Liver (tissue), 9 donors: Measurements from ENCODE around the gene REPS2. TPM values are rescaled to one million over a fixed set of nuclear protein-coding genes. Genes with fewer than 3 reads are reported as not detected.

Experiments used
- DNase-seq: peaks from one replicate; pipeline ENCODE4 v3.0.0-alpha.2; 2017; ENCODE audit warnings: low spot score
- H3K27ac ChIP-seq, 2 donors: one replicate each; pipeline ENCODE4 v1.7.0; 2013; ENCODE audit warnings: inconsistent platforms in 2 of 2, low read length in 2 of 2, control low read depth in 1 of 2, low read depth in 1 of 2, mild to moderate bottlenecking in 1 of 2
- H3K27me3 ChIP-seq, 4 donors: one replicate each; pipeline versions ENCODE4 v1.6.1 to v1.7.0; 2013; ENCODE audit warnings: low read length in 3 of 4, inconsistent platforms in 1 of 4, mild to moderate bottlenecking in 1 of 4, moderate library complexity in 1 of 4; ENCODE audit not compliant: control insufficient read depth in 4 of 4, insufficient read depth in 4 of 4
- H3K36me3 ChIP-seq, 4 donors: one replicate each; pipeline versions ENCODE4 v1.6.1 to v1.7.0; 2013; ENCODE audit warnings: low read length in 3 of 4, mild to moderate bottlenecking in 3 of 4, low read depth in 1 of 4, moderate library complexity in 1 of 4; ENCODE audit not compliant: control insufficient read depth in 4 of 4, insufficient read depth in 3 of 4
- H3K4me1 ChIP-seq, 4 donors: one replicate each; pipeline versions ENCODE4 v1.6.1 to v1.7.0; 2013; ENCODE audit warnings: low read length in 3 of 4, mild to moderate bottlenecking in 3 of 4, moderate library complexity in 1 of 4; ENCODE audit not compliant: control insufficient read depth in 4 of 4, insufficient read depth in 4 of 4
- H3K4me3 ChIP-seq, 3 donors: one replicate each; pipeline versions ENCODE4 v1.6.1 to v1.7.0; 2013; ENCODE audit warnings: low read length in 3 of 3, control low read depth in 1 of 3, low read depth in 1 of 3, mild to moderate bottlenecking in 1 of 3
- H3K9ac ChIP-seq, 2 donors: one replicate each; pipeline ENCODE4 v1.7.0; 2013; ENCODE audit warnings: low read length in 2 of 2, mild to moderate bottlenecking in 2 of 2, moderate library complexity in 2 of 2, control low read depth in 1 of 2, low read depth in 1 of 2
- H3K9me3 ChIP-seq, 4 donors: one replicate each; pipeline versions ENCODE4 v1.6.1 to v1.7.0; 2013; ENCODE audit warnings: low read length in 3 of 4; ENCODE audit not compliant: control insufficient read depth in 4 of 4
- ATF3 ChIP-seq: IDR thresholded peaks from 2 replicates; pipeline ENCODE4 v1.6.1; 2016; ENCODE audit warnings: antibody characterized with exemption
- CTCF ChIP-seq: fragments of 150-350 bp; IDR thresholded peaks from 2 replicates; pipeline ENCODE4 v1.5.1; 2017; ENCODE audit warnings: improper control_type of control experiment, low read depth, low read length; ENCODE audit not compliant: missing input control
- EGR1 ChIP-seq, 2 donors: IDR thresholded peaks; 2 replicates each; pipeline ENCODE4 v1.6.1; 2016 to 2018; ENCODE audit warnings: antibody characterized with exemption in 2 of 2, low read depth in 2 of 2
- FOXA2 ChIP-seq: IDR thresholded peaks from 2 replicates; pipeline ENCODE4 v1.6.1; 2016; ENCODE audit warnings: antibody characterized with exemption
- GABPA ChIP-seq, 2 donors: IDR thresholded peaks in 1 of 2; conservative IDR thresholded peaks in 1 of 2; 2 replicates each; pipeline ENCODE4 v1.6.1; 2016; ENCODE audit warnings: antibody characterized with exemption in 2 of 2, mild to moderate bottlenecking in 1 of 2, moderate library complexity in 1 of 2
- HNF4A ChIP-seq, 2 donors: conservative IDR thresholded peaks; 2 replicates each; pipeline ENCODE4 v1.6.1; 2016; ENCODE audit warnings: antibody characterized with exemption in 2 of 2, mild to moderate bottlenecking in 2 of 2
- HNF4G ChIP-seq: IDR thresholded peaks from 2 replicates; pipeline ENCODE4 v1.6.1; 2016; ENCODE audit warnings: antibody characterized with exemption
- MAX ChIP-seq: IDR thresholded peaks from 2 replicates; pipeline ENCODE4 v1.6.1; 2016; ENCODE audit warnings: antibody characterized with exemption
- RAD21 ChIP-seq, 2 donors: IDR thresholded peaks; 2 replicates each; pipeline ENCODE4 v1.6.1; 2016; ENCODE audit warnings: antibody characterized with exemption in 2 of 2, mild to moderate bottlenecking in 2 of 2
- REST ChIP-seq: IDR thresholded peaks from 2 replicates; pipeline ENCODE4 v1.6.1; 2016; ENCODE audit warnings: antibody characterized with exemption, mild to moderate bottlenecking
- RXRA ChIP-seq, 2 donors: IDR thresholded peaks; 2 replicates each; pipeline ENCODE4 v1.6.1; 2017 to 2018; ENCODE audit warnings: antibody characterized with exemption in 2 of 2, mild to moderate bottlenecking in 1 of 2
- SP1 ChIP-seq: IDR thresholded peaks from 2 replicates; pipeline ENCODE4 v1.6.1; 2018; ENCODE audit warnings: antibody characterized with exemption, mild to moderate bottlenecking
- TAF1 ChIP-seq: conservative IDR thresholded peaks from 2 replicates; pipeline ENCODE4 v1.6.1; 2016; ENCODE audit warnings: antibody characterized with exemption, mild to moderate bottlenecking
- YY1 ChIP-seq: IDR thresholded peaks from 2 replicates; pipeline ENCODE4 v1.6.1; 2016; ENCODE audit warnings: antibody characterized with exemption, mild to moderate bottlenecking
- WGBS: extraction: QIAGEN DNeasy Blood & Tissue Kit; methylation state at CpG from one replicate; pipeline ENCODE4 v1.1.7; 2013; 5-methylcytosine and 5-hydroxymethylcytosine counted together
- polyA plus RNA-seq, 2 donors: library from polyadenylated mRNA; stranded (reverse) in 1 of 2; unstranded in 1 of 2; fragments of 200-250 nt in 1 of 2; fragments of >200 nt in 1 of 2; fragmentation: Nextera tagmentation in 1 of 2; extraction: Ambion mirVana in 1 of 2; gene quantifications; one replicate each; pipeline versions ENCODE4 v1.2.1 to v1.2.3, GENCODE V29; 2013 to 2015
- total RNA-seq, 2 donors: library from RNA; depleted of rRNA; stranded (reverse); fragments of >200 nt; gene quantifications; one replicate each; pipeline ENCODE4 v1.2.3, GENCODE V29; 2014
- donor health status: healthy.
- donor health status: healthy.
- donor health status: healthy.
- donor health status: healthy.
- donor health status: healthy.

REPS2 gene
- total and polyA plus RNA-seq, 4 donors, result 3.5 to 10.7 (median 6.2) TPM

- TF ChIP-seq ATF3 (no peak), GABPA (IDR thresholded peaks at IDR 0.05 in 1 of 2, conservative IDR thresholded peaks at IDR 0.05 in 1 of 2) (no peak), SP1 (no peak), FOXA2 (no peak), RAD21 (IDR thresholded peaks at IDR 0.05) (no peak), HNF4A (conservative IDR thresholded peaks at IDR 0.05) (no peak), EGR1 (IDR thresholded peaks at IDR 0.05; ENCODE audit: low read depth in 2 of 2) (no peak), CTCF (no peak), HNF4G (no peak), YY1 (no peak)
- Histone ChIP-seq H3K4me3 (no peak overlapping the region), H3K9ac (no peak overlapping the region), H3K27me3 (peaks cover 0 to 2% (median 0%) of the 10 kb centered on the region in 4 donors), H3K36me3 (peaks cover 0 to 6% (median under 1%) of the 10 kb centered on the region in 4 donors), H3K9me3 (no peaks in the 10 kb centered on the region), H3K4me1 (no peaks in the 10 kb centered on the region), H3K27ac (no peak overlapping the region)
- DNase-seq, result no peak
- WGBS, result 86% methylated on average over 3 of the region's 3 CpGs
Measured at GRCh38 chrX:17072721-17073230, 126.3 kb downstream of the REPS2 start.

- DNase-seq, result no peak
- Histone ChIP-seq H3K9me3 (no peaks in the 10 kb centered on the region), H3K9ac (no peak overlapping the region), H3K36me3 (peaks cover 0 to 6% (median under 1%) of the 10 kb centered on the region in 4 donors), H3K4me3 (no peak overlapping the region), H3K27me3 (peaks cover 0 to 2% (median 0%) of the 10 kb centered on the region in 4 donors), H3K4me1 (no peaks in the 10 kb centered on the region), H3K27ac (no peak overlapping the region)
- no peak for TF ChIP-seq MAX
- TF ChIP-seq RXRA (IDR thresholded peaks at IDR 0.05), result no peak
- no peak for TF ChIP-seq EGR1 (IDR thresholded peaks at IDR 0.05; ENCODE audit: low read depth in 2 of 2)
- no peak for TF ChIP-seq HNF4G
- TF ChIP-seq HNF4A (conservative IDR thresholded peaks at IDR 0.05), result no peak
- TF ChIP-seq GABPA (IDR thresholded peaks at IDR 0.05 in 1 of 2, conservative IDR thresholded peaks at IDR 0.05 in 1 of 2), result no peak
- TF ChIP-seq ATF3, result no peak
- no peak for TF ChIP-seq TAF1
- no peak for TF ChIP-seq REST
- WGBS, result 86% methylated on average over 2 of the region's 2 CpGs
Measured at GRCh38 chrX:17075004-17075403, 128.5 kb downstream of the REPS2 start.
